Stimulated activated naive CD8-positive, alpha-beta T cell treated with anti-CD3 and anti-CD28 coated beads, Interleukin-15, amount 100 ng/mL, for 72 hours (primary cell): ENCODE results near the gene CST1.
"Not testable (repeated sequence)": the region's sequence is repeated elsewhere in the genome, so short reads cannot be mapped to it uniquely, and the experiment has no call there.

Experiments
- ATAC-seq: fragments of 150-1000 bp; cut with Tn5 transposase; 2 replicates; pipeline ENCODE4 v1.10.0; 2021; ENCODE audit warnings: mild to moderate bottlenecking, moderate library complexity
- DNase-seq, 2 donors: peaks; one replicate each; pipeline ENCODE4 v3.0.0; 2021 to 2022
- H3K27ac Mint-ChIP-seq, 2 donors: one replicate each; pipeline ENCODE4 v1.8.0; 2022; ENCODE audit warnings: mild to moderate bottlenecking in 2 of 2, mixed read lengths in 2 of 2, moderate library complexity in 2 of 2
- H3K27me3 Mint-ChIP-seq: one replicate; pipeline ENCODE4 v1.8.0; 2022; ENCODE audit warnings: mixed read lengths
- H3K4me1 Mint-ChIP-seq: one replicate; pipeline ENCODE4 v1.8.0; 2022; ENCODE audit warnings: mild to moderate bottlenecking, mixed read lengths
- H3K4me3 Mint-ChIP-seq, 2 donors: one replicate each; pipeline ENCODE4 v1.8.0; 2022; ENCODE audit warnings: mild to moderate bottlenecking in 2 of 2, mixed read lengths in 2 of 2, moderate library complexity in 1 of 2
- H3K9me3 Mint-ChIP-seq, 2 donors: one replicate each; pipeline ENCODE4 v1.8.0; 2022; ENCODE audit warnings: mixed read lengths in 2 of 2

CST1 gene

DNA sequence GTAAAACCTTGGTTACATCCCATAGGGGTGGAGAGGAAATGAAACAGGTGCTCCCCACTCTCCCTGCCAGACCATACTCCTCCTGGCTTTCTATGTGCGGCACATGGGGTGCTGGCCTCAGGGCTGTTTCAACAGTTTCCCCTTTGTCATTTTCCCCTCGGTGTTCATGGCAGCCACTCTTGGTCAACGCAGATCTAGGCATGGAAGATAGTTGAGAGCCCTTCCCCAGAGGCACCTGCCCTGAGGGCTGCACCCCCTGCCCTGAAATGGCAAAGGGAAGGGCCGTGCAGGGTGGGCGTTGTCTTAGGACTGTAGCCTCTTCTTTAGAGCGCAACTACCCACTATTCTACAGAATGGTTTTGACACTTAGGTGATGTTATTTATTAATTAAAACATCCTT, 4.4 kb downstream of the CST1 start:
- Mint-ChIP-seq H3K27me3 (no peaks in the 10 kb centered on the region), H3K4me1 (no peaks in the 10 kb centered on the region), H3K27ac (no peak overlapping the region), H3K4me3 (no peak overlapping the region), H3K9me3 (no peaks in the 10 kb centered on the region)
- DNase-seq (no peak), ATAC-seq (no peak)

DNA sequence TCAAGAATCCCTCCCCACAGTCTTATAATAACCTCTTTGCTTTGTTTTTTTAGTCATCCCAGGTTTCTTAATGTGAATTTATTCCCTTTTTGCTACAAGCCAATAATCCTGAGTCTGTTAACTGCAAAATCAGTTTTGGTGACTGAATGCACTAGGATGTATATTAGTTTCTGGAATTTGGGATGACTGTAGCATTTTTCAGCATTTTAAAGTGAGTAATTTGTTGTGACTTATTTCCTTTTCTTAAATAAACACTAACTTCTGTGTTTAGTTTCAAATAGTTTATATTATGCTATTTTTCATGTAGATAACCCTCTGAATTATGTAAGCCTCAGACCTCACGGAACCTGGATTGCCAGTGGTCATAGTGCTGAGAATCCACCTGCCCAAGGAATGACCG, 5.5 kb downstream of the CST1 start:
- Mint-ChIP-seq H3K27me3 (no peaks in the 10 kb centered on the region), H3K27ac (no peak overlapping the region), H3K4me3 (no peak overlapping the region), H3K4me1 (no peaks in the 10 kb centered on the region), H3K9me3 (no peaks in the 10 kb centered on the region)
- DNase-seq: no peak
- no peak for ATAC-seq

DNA sequence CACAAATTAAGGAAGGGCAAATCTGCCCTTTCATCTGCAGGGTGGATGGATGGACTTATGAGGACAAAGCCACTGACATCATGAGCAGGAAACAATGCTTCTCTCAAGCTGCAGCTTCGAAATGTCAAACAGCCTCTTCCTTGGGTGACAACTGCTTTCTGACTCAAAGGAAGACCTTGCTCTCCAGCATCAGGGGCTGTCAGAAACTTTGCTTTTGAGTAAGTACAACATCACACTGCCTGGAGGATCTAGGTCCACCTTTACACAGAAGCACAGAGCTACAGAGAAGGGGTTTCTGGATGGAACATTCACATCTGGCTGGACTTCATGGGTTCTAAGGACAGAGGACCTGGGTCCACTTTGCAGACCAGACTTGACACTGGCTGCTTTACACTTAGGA, 5.9 kb downstream of the CST1 start:
- Mint-ChIP-seq H3K9me3 (no peaks in the 10 kb centered on the region), H3K27ac (no peak overlapping the region), H3K27me3 (no peaks in the 10 kb centered on the region), H3K4me1 (no peaks in the 10 kb centered on the region), H3K4me3 (no peak overlapping the region)
- no peak for ATAC-seq
- no peak for DNase-seq

DNA sequence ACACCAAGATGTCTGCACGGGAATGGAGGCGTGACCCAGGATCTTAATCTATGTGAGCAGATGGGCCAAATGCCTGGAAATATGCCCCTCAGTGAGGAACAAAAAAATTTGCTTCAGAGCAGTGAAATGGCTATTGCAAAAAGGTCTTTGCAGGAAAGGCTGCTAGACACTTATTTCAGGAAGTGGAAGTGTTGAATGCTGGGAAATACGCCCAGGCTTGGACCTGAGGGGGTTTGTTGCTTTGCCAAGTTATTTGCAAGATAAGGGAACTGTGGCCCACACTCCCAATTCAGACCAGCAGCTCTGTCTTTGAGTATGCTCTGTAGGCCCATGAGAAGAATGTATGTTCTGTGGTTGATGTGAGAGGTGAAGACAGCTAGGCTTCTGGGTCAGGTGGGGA, 15.3 kb downstream of the CST1 start:
- ATAC-seq, H3K4me1 Mint-ChIP-seq, H3K4me3 Mint-ChIP-seq, H3K9me3 Mint-ChIP-seq, H3K27ac Mint-ChIP-seq, DNase-seq: not testable (repeated sequence)
- H3K27me3 Mint-ChIP-seq: peaks cover 33% of the 10 kb centered on the region

DNA sequence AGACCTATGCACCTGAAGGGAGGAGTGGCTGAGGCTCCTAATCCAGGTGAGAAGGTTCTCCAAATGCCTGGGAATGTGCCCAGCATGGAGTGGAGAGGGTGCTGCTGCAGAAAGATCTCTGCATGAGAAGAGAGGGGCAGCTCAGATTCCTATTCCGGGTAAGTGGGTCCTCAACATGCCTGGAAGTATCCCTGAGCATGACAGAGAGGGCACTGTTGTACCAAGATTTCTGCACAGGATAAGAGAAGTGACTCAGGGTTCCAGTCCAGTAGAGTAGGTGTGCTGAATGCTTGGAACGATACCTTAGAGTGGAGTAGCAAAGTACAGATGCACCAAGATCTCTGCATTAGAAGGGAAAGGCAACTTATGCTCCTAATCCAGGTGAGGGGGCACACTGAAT, 15.8 kb downstream of the CST1 start:
- DNase-seq, H3K9me3 Mint-ChIP-seq, H3K27ac Mint-ChIP-seq: not testable (repeated sequence)

DNA sequence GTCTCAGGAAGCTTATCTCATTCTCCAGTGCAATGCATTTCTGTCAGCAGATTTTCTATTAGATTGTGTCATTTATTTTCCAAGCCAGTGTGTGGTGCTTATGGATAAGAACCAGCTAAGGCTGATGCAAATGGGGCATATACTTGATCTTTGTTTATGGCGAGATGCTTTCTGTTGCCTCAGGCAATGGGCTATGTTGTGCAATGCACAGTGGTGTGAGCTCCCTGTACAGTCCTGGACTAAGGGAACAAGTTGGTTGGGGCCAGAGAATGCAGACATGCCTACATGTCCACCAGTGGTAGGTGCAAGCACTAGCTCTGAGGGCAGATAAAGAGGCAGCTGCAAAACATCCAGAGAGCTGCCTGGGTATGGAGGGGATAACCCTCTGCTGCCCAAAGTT, 16.3 kb downstream of the CST1 start:
- not testable (repeated sequence) for H3K4me3 Mint-ChIP-seq, H3K9me3 Mint-ChIP-seq, H3K27ac Mint-ChIP-seq, H3K4me1 Mint-ChIP-seq, DNase-seq, ATAC-seq
- H3K27me3 Mint-ChIP-seq: peaks cover 33% of the 10 kb centered on the region

More for the DNA sequence above, 15.8 kb downstream of the CST1 start:
- H3K4me1 Mint-ChIP-seq, H3K4me3 Mint-ChIP-seq, ATAC-seq: not testable (repeated sequence)
- H3K27me3 Mint-ChIP-seq: peaks cover 33% of the 10 kb centered on the region

GRCh38 chr20:23727016-23727415, 23.7 kb downstream of the CST1 start:
- peaks cover 13% of the 10 kb centered on the region for H3K27me3 Mint-ChIP-seq
- DNase-seq (no peak), ATAC-seq (no peak)
- no peak overlapping the region for H3K4me3 Mint-ChIP-seq
- no peaks in the 10 kb centered on the region for H3K4me1 Mint-ChIP-seq
- H3K27ac Mint-ChIP-seq: no peak overlapping the region
- no peaks in the 10 kb centered on the region for H3K9me3 Mint-ChIP-seq

DNA sequence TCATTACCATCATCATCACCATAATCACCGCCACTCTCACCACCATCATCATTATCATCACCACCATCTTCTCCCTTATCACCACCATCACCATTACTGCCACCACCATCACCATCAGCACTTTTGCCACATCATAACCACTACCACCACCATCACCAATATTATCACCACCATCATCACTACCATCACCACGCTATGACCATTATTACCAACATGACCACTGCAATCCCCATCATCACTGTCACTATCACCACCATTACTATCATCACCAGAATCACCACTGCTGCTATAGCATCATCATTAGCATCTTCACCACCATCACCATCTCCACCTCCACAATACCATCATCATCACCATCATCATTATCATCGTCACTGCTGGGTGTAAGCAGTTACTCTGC, 25.6 kb downstream of the CST1 start:
- Mint-ChIP-seq H3K27me3 (peaks cover 10% of the 10 kb centered on the region), H3K9me3 (no peaks in the 10 kb centered on the region), H3K4me3 (no peak overlapping the region), H3K4me1 (no peaks in the 10 kb centered on the region), H3K27ac (no peak overlapping the region)
- no peak for ATAC-seq
- DNase-seq: no peak

GRCh38 chr20:23723659-23724307, 27.0 kb downstream of the CST1 start:
- DNase-seq: peak; percentile 21 to 33
- H3K27ac Mint-ChIP-seq, H3K4me3 Mint-ChIP-seq, H3K9me3 Mint-ChIP-seq, H3K4me1 Mint-ChIP-seq, H3K27me3 Mint-ChIP-seq: not testable (repeated sequence)
- peak; percentile 80 for ATAC-seq

DNA sequence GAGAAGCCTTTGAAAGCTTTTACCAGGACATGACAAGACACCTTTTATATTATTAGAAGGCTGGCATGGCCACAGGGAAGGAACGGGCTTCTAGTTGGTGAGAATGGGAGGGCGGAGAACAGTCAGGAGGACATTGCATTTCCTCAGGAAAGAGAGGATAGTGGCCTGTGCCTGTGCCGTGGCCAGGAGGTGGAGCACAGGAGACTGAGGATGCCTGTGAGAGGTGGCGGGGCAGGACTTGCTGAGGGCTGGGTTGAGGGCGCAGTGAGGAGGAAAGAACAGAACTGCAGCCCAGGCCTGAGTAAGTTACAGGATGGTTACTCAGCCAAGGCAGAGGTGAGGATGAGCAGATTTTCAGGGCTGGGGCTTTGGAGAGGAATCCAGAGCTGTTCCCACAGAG, 27.9 kb downstream of the CST1 start:
- H3K27me3 Mint-ChIP-seq: peaks cover 11% of the 10 kb centered on the region
- not testable (repeated sequence) for DNase-seq, ATAC-seq, H3K4me3 Mint-ChIP-seq, H3K4me1 Mint-ChIP-seq, H3K9me3 Mint-ChIP-seq, H3K27ac Mint-ChIP-seq

DNA sequence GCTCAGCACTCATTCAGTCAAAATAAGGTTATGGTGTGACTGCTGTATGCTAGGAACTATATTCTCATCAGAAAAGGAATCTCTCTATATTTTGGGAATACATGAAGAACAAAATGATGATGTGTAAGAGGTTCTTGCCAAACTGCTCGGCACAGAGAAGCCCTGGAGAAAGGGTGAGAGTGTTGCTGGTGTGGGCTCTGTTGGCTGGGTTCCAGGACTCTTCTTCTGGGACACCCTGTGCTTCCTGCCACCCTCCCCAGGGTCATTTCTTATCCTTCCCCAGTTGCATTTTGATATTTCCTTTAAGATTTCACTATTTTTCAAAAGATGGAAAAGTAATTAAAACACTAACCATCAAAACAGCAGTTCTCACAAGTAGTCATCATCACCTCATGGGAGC, 28.8 kb downstream of the CST1 start:
- H3K4me3 Mint-ChIP-seq: no peak overlapping the region
- no peak for ATAC-seq
- H3K27ac Mint-ChIP-seq: no peak overlapping the region
- DNase-seq: no peak
- no peaks in the 10 kb centered on the region for H3K9me3 Mint-ChIP-seq
- peaks cover 20% of the 10 kb centered on the region for H3K27me3 Mint-ChIP-seq
- H3K4me1 Mint-ChIP-seq: no peaks in the 10 kb centered on the region

GRCh38 chr20:23719351-23719750, 31.4 kb downstream of the CST1 start:
- H3K9me3 Mint-ChIP-seq, H3K27ac Mint-ChIP-seq, DNase-seq, ATAC-seq, H3K4me3 Mint-ChIP-seq, H3K4me1 Mint-ChIP-seq: not testable (repeated sequence)
- peaks cover 22% of the 10 kb centered on the region for H3K27me3 Mint-ChIP-seq

GRCh38 chr20:23711778-23712177, 39.0 kb downstream of the CST1 start:
- H3K4me1 Mint-ChIP-seq, DNase-seq, H3K9me3 Mint-ChIP-seq, H3K27me3 Mint-ChIP-seq, H3K27ac Mint-ChIP-seq, ATAC-seq, H3K4me3 Mint-ChIP-seq: not testable (repeated sequence)

DNA sequence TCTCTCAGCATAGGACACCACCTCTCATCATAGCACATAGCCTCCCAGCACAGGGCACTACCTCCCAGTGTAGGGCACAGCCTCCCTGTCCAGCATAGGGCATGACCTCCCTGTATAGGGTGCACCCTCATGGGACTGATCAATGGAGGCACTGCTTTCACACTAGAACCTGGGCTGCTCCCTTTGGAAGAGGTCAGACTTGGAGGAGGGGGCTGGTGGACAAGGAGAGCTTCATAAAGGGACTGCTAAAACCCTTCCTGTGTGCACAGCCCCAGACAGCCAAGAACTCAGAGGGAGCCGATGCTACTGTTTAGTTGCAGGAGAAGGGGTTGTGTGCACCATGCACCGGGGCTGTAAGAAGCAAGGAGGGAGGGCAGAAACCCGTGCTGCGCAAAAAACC, 40.0 kb downstream of the CST1 start:
- peak overlapping the region in 1 of 2 donors; percentile 35 for H3K27ac Mint-ChIP-seq
- ATAC-seq (no peak), DNase-seq (no peak)
- no peaks in the 10 kb centered on the region for H3K9me3 Mint-ChIP-seq
- H3K4me3 Mint-ChIP-seq: no peak overlapping the region
- peaks cover 5% of the 10 kb centered on the region for H3K27me3 Mint-ChIP-seq
- no peaks in the 10 kb centered on the region for H3K4me1 Mint-ChIP-seq

DNA sequence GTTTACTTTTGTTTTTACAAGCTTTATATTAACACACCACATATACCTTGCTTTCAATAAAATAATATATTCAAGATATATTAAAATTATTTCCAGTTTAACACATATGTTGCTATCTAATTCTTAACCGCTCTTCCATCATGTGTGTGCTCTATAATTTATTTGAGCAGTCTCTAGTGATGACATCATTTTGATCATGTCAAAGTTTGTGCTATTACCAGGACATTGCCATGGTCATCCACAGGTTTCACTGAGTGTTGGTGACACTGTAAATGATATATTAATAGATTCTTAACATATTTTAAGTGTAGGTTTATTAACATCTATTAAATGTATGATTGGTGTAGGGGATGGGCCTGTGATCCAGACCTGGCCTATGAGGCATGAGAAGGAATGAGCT, 44.8 kb downstream of the CST1 start:
- no peaks in the 10 kb centered on the region for H3K4me1 Mint-ChIP-seq
- ATAC-seq (no peak), DNase-seq (no peak)
- no peak overlapping the region for H3K27ac Mint-ChIP-seq
- no peak overlapping the region for H3K4me3 Mint-ChIP-seq
- peaks cover 5% of the 10 kb centered on the region for H3K27me3 Mint-ChIP-seq
- no peaks in the 10 kb centered on the region for H3K9me3 Mint-ChIP-seq

DNA sequence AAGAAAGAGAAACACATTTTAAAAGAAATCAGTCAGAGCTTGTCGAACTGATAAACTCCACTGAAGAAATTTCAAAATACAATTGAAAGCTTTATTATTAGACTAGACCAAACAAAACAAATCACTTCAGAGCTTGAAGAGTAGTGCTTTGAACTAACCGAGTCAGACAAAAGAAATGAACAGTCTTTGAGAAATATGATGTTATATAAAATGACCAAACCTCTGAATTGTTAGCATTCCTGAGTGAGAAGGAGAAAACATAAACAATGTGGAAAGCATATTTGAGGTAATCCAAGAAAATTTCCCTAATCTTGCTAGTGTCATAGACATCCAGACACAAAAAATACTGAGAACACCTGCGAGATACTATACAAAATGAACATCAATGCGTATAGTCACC, 48.7 kb downstream of the CST1 start:
- Mint-ChIP-seq H3K4me3 (no peak overlapping the region), H3K9me3 (no peaks in the 10 kb centered on the region), H3K4me1 (no peaks in the 10 kb centered on the region), H3K27ac (no peak overlapping the region), H3K27me3 (peaks cover 14% of the 10 kb centered on the region)
- ATAC-seq (no peak), DNase-seq (no peak)

- Mint-ChIP-seq H3K4me1 (no peaks in the 10 kb centered on the region), H3K27ac (peak overlapping the region in 1 of 2 donors; percentile 22), H3K27me3 (peaks cover 16% of the 10 kb centered on the region), H3K9me3 (no peaks in the 10 kb centered on the region), H3K4me3 (no peak overlapping the region)
- DNase-seq (no peak), ATAC-seq (no peak)
Measured at GRCh38 chr20:23700931-23701330, 49.8 kb downstream of the CST1 start.
